Neural cell (in vitro differentiated cells): Measurements from ENCODE around the gene HEPACAM2. TPM values are rescaled to one million over a fixed set of nuclear protein-coding genes. Genes with fewer than 3 reads are reported as not detected.

ENCODE experiments used
- H2AFZ ChIP-seq: fragments of 200-600, 300-800 bp; sonication (generic), shearing (Covaris generic); 2 replicates; pipeline ENCODE4 v1.6.0; 2014; ENCODE audit warnings: low read depth, mild to moderate bottlenecking, antibody characterized with exemption, low read length, moderate library complexity
- H3F3A ChIP-seq: fragments of 200-600 bp; shearing (Covaris generic); 2 replicates; pipeline ENCODE4 v1.6.1; 2016; ENCODE audit warnings: mild to moderate bottlenecking, moderate library complexity, mixed read lengths, antibody characterized with exemption, low read length; ENCODE audit not compliant: insufficient read depth, poor library complexity, severe bottlenecking
- H3K27ac ChIP-seq: fragments of 200-600, 300-800 bp; sonication (generic), shearing (Covaris generic); 2 replicates; pipeline ENCODE4 v1.5.1; 2014; ENCODE audit warnings: mild to moderate bottlenecking, low read length, moderate library complexity
- H3K27me3 ChIP-seq: fragments of 300-800, 200-600 bp; sonication (generic), shearing (Covaris generic); 2 replicates; pipeline ENCODE4 v1.6.0; 2014; ENCODE audit warnings: mild to moderate bottlenecking, low read depth, low read length, moderate library complexity; ENCODE audit not compliant: insufficient read depth
- H3K36me3 ChIP-seq: fragments of 300-800, 200-600 bp; sonication (generic), shearing (Covaris generic); 2 replicates; pipeline ENCODE4 v1.5.1; 2014; ENCODE audit warnings: mild to moderate bottlenecking, antibody characterized with exemption, low read length, moderate library complexity; ENCODE audit not compliant: insufficient read depth
- H3K4me2 ChIP-seq: fragments of 300-800, 200-600 bp; sonication (generic), shearing (Covaris generic); 2 replicates; pipeline ENCODE4 v1.6.0; 2014; ENCODE audit warnings: mild to moderate bottlenecking, low read length
- H3K4me3 ChIP-seq: fragments of 300-800, 200-600 bp; sonication (generic), shearing (Covaris generic); 2 replicates; pipeline ENCODE4 v1.5.1; 2014; ENCODE audit warnings: mild to moderate bottlenecking, low read length, moderate library complexity
- H3K79me2 ChIP-seq: fragments of 200-600 bp; shearing (Covaris generic); replicated peaks from 2 replicates; pipeline ENCODE4 v1.6.0; 2014; ENCODE audit warnings: mild to moderate bottlenecking, low read length, moderate library complexity; ENCODE audit not compliant: insufficient read depth
- H3K9ac ChIP-seq: fragments of 300-800, 200-600 bp; sonication (generic), shearing (Covaris generic); 2 replicates; pipeline ENCODE4 v1.6.1; 2016; ENCODE audit warnings: mild to moderate bottlenecking, low read length, mixed read lengths
- H3K9me2 ChIP-seq: fragments of 200-600 bp; shearing (Covaris generic); 2 replicates; pipeline ENCODE4 v1.6.1; 2016; ENCODE audit warnings: mild to moderate bottlenecking, low read length, mixed read lengths; ENCODE audit not compliant: insufficient read depth
- H3K9me3 ChIP-seq: fragments of 200-600, 300-800 bp; sonication (generic), shearing (Covaris generic); 2 replicates; pipeline ENCODE4 v1.6.1; 2016; ENCODE audit warnings: mild to moderate bottlenecking, mixed run types, low read length, moderate library complexity, mixed read lengths
- H4K20me1 ChIP-seq: fragments of 200-600 bp; shearing (Covaris generic); 2 replicates; pipeline ENCODE4 v1.6.1; 2016; ENCODE audit warnings: mild to moderate bottlenecking, mixed run types; ENCODE audit not compliant: insufficient read depth
- CTCF ChIP-seq: fragments of 450-650 bp; IDR thresholded peaks from 2 replicates; pipeline ENCODE4 v1.5.1; 2014; ENCODE audit warnings: antibody characterized with exemption, mild to moderate bottlenecking, moderate library complexity; ENCODE audit not compliant: poor library complexity, severe bottlenecking
- EP300 ChIP-seq: fragments of 450-650 bp; conservative IDR thresholded peaks from 2 replicates; pipeline ENCODE4 v1.6.1; 2014; ENCODE audit warnings: antibody characterized with exemption, mild to moderate bottlenecking, moderate library complexity; ENCODE audit not compliant: poor library complexity, severe bottlenecking
- EZH2 ChIP-seq: fragments of 200-600, 300-800 bp; shearing (Covaris generic), sonication (generic); IDR thresholded peaks from 2 replicates; pipeline ENCODE4 v1.6.1; 2014; ENCODE audit warnings: antibody characterized with exemption, low read length, borderline replicate concordance, mild to moderate bottlenecking; ENCODE audit not compliant: insufficient read depth, poor library complexity, severe bottlenecking
- MXI1 ChIP-seq: fragments of 450-650 bp; conservative IDR thresholded peaks from 2 replicates; pipeline ENCODE4 v1.6.1; 2014; ENCODE audit warnings: antibody characterized with exemption, mild to moderate bottlenecking; ENCODE audit not compliant: poor library complexity, severe bottlenecking
- POLR2AphosphoS5 ChIP-seq: IDR thresholded peaks from 2 replicates; pipeline ENCODE4 v1.6.1; 2012
- RAD21 ChIP-seq: fragments of 450-650 bp; conservative IDR thresholded peaks from 2 replicates; pipeline ENCODE4 v1.6.1; 2014; ENCODE audit warnings: antibody characterized with exemption, mild to moderate bottlenecking, moderate library complexity
- REST ChIP-seq: IDR thresholded peaks from 2 replicates; pipeline ENCODE4 v1.6.1; 2012; ENCODE audit warnings: borderline replicate concordance
- SMC3 ChIP-seq: fragments of 450-650 bp; conservative IDR thresholded peaks from 2 replicates; pipeline ENCODE4 v1.6.1; 2014; ENCODE audit warnings: antibody characterized with exemption, mild to moderate bottlenecking, moderate library complexity; ENCODE audit not compliant: poor library complexity
- TAF1 ChIP-seq: IDR thresholded peaks from 2 replicates; pipeline ENCODE4 v1.6.1; 2012; ENCODE audit warnings: low read depth
- polyA plus RNA-seq: library from polyadenylated mRNA; depleted of rRNA; stranded (reverse); fragments of >200 nt; gene quantifications from 2 replicates; pipeline ENCODE4 v1.2.3, GENCODE V29; 2014

Gene HEPACAM2
- polyA plus RNA-seq, 1 donor from 2014 or later: 0.35 TPM

GRCh38 chr7:93148144-93148543 lies 78.1 kb downstream of the HEPACAM2 start, which contains the start of gene SAMD9L:
SAMD9L (minus strand) TSS chr7:93148385; CDS start chr7:93135971, 12,414 bp downstream.
- no peak within 1 kb of the TSS for H2AFZ ChIP-seq
- TF ChIP-seq MXI1 (no peak), REST (no peak), RAD21 (no peak), POLR2AphosphoS5 (no peak), SMC3 (no peak), CTCF (no peak), EZH2 (no peak), TAF1 (no peak), EP300 (no peak)

DNA sequence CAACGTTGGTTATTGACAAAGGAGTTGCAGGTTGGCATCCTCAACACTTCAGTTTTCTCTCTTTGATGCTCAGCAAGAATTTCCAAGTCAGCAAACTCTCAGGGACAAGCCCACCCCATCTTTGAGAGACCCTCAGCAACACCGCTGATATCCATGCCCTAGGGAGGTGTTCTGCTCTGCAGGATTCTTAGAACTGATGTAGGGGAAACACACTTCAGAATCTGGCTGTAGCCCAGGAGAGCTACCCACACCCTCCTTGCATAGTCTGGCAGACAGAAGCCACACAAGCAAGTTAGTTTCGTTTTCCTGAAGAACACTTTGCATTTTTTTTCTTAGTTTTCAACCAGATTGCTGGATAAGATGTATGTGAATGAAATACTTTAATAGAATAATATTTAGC lies 78.9 kb downstream of the HEPACAM2 start:
- no peak overlapping the region for H3K9ac ChIP-seq

More at GRCh38 chr7:93148144-93148543, 78.1 kb downstream of the HEPACAM2 start, which contains the start of gene SAMD9L:
- Histone ChIP-seq H3K27me3 (no peaks in the 10 kb centered on the region), H3K9me2 (no peaks in the 10 kb centered on the region), H3K36me3 (no peaks in the 10 kb centered on the region), H3K4me3 (no peak within 1 kb of the TSS), H3K4me2 (no peak within 1 kb of the TSS), H3F3A (no peaks in the 10 kb centered on the region), H4K20me1 (no peaks in the 10 kb centered on the region), H3K27ac (no peak within 1 kb of the TSS), H3K79me2 (no peaks in the 10 kb centered on the region), H3K9me3 (no peaks in the 10 kb centered on the region), H3K9ac (no peak within 1 kb of the TSS)

More for the DNA sequence above, 78.9 kb downstream of the HEPACAM2 start:
- TF ChIP-seq POLR2AphosphoS5 (no peak), EZH2 (no peak), CTCF (no peak), REST (no peak), MXI1 (no peak), EP300 (no peak)
- no peaks in the 10 kb centered on the region for H3F3A ChIP-seq
- H3K9me2 ChIP-seq: no peaks in the 10 kb centered on the region
- no peak overlapping the region for H3K4me2 ChIP-seq
- no peak overlapping the region for H3K4me3 ChIP-seq
- H3K79me2 ChIP-seq: no peaks in the 10 kb centered on the region
- no peak overlapping the region for H3K27ac ChIP-seq
- H3K27me3 ChIP-seq: no peaks in the 10 kb centered on the region
- no peaks in the 10 kb centered on the region for H4K20me1 ChIP-seq
- no peaks in the 10 kb centered on the region for H3K9me3 ChIP-seq
- no peaks in the 10 kb centered on the region for H3K36me3 ChIP-seq
- H2AFZ ChIP-seq: no peak overlapping the region
